Skeletal muscle cell (primary cell): ENCODE results near the gene SHMT2.

ENCODE experiments used
- DNase-seq: peaks from one replicate; pipeline ENCODE4 v3.0.0-alpha.2; 2010; ENCODE audit warnings: low read depth
- H3K4me3 ChIP-seq: 2 replicates; pipeline ENCODE4 v1.5.1; 2011; ENCODE audit warnings: low read depth, mild to moderate bottlenecking, control low read depth, low read length, moderate library complexity

Gene SHMT2

DNA sequence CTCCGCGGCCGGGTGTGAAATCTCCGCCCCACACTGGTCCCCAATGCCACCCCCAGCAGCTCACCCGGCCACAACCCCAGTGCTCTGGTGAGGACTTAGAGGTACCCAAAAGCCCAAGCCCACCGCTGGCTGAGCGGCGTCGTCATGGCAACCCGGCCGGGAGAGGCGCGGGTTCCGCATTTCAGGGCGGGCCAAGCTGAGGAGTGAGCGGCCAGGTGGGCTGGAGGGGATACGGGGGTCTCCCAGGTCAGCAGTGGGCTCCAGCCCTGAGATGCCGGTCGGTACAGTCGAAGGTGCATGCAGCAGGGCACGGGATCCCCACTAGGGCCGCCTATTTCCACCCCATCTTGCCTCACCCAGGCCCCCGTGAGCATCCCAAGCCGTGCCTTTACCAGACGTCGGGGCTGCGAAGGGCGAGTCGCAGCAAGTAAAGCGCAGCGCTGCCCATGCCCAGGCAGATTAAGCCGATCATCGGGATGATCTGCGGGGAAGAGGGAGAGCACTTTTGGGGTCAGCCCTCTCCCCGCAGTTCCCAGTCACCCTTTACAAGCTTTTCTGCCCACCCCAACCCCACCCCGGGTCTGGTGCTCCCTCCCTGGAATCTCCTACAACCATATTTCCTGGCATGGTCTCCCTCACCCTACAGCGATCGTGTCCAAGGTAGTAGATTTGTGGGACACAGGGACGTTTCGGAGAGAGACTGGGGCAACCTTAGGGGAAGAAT, 6.9 kb downstream of the SHMT2 start:
- no peak for DNase-seq
- H3K4me3 ChIP-seq, result peak overlapping the region; percentile 41

DNA sequence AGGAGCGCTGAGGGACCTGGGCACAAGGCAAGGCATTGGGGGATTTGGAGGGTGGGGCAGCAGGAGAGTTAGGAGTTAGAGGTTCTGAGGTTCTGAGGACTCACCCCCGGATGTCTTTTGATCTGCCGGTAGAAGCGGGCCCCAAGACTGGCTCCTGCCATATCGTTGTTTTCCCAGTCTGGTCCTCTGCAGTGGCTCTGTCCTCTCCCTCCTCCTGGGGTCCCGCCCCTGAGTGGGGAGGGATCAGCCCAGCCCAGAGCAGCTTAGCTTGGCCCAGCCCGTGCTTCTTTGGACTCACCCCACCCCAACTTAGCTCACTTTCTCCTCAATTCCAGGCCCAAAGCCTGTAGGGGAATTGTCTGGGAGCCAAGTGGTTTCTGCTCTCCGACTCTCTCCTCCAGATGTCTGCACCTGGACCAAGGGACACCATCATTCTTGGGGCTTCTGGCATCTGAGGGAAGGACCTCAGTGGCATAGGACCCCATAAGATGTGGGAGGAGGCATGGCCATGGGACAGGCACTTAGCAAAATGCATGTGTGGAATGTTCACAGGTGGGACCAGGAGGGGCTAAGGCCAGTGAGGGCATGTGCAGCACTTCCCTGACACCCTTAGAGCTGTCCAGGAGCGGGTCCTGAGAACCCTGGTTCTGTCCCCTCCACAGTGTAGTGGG, 7.5 kb downstream of the SHMT2 start:
- peak overlapping the region; percentile 41 for H3K4me3 ChIP-seq

DNA sequence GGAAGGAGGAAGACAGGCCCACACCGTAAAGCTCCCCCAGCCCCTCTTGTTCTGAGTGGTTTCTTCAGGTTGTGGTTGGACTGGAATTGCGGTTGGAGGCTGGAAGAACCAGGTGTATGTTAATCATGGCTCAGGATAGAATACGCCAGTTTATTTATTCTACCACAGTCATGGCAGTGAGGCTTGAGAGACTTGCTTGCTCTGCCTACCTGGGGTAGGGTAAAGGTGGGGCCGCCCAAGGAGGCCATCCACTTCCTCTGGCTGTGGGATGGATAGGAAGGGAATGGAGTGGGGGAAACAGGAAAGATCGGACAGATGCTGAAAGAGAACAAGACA, 8.1 kb downstream of the SHMT2 start:
- no peak for DNase-seq
- no peak overlapping the region for H3K4me3 ChIP-seq

More for the DNA sequence above, 7.5 kb downstream of the SHMT2 start:
- DNase-seq, result no peak

DNA sequence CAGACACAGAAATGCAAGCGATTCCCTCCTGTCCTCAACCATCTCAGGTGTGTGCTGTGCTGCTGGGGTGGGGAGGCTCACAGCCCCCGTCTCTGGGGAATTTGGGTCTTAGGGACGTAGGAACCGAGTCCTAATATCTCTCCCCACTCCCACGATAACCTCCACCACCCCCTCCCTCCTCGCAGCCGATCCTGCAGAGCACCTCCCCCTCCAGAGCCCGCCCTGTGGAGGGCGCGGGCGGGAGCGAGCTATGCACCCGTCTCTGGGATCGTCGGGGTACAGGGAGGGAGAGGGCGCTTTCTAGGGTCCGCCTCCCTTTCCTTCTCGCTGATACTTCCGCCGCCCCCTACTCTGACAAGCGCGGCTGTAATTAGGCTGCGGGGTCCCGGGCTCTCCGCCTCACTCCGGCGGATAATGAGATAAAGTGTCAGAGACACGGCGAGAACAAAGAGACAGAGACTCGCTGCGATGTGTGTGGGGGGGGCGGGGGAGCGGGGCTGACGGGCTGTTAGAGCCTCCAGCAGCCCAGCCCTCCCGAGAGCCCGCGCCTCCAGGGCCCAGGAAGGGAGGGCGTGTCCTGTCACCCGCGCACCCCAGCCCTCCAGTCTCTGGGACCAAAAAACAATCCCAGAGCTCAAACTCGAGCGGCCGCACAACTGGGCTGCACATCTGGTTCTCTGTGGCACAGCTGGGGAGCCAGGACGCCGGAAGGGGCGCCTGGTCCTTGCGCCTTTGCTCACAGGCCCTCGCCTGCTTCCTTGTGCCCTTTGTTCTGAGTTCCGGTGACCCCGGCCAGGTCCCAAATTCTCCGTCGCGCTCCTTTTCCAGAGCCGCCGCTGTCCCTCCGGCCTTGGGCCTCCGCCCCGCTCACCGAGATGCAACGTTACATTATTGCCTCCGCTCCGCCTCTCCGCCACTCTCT, 8.7 kb downstream of the SHMT2 start:
- peak overlapping the region; percentile 63 for H3K4me3 ChIP-seq
- no peak for DNase-seq

DNA sequence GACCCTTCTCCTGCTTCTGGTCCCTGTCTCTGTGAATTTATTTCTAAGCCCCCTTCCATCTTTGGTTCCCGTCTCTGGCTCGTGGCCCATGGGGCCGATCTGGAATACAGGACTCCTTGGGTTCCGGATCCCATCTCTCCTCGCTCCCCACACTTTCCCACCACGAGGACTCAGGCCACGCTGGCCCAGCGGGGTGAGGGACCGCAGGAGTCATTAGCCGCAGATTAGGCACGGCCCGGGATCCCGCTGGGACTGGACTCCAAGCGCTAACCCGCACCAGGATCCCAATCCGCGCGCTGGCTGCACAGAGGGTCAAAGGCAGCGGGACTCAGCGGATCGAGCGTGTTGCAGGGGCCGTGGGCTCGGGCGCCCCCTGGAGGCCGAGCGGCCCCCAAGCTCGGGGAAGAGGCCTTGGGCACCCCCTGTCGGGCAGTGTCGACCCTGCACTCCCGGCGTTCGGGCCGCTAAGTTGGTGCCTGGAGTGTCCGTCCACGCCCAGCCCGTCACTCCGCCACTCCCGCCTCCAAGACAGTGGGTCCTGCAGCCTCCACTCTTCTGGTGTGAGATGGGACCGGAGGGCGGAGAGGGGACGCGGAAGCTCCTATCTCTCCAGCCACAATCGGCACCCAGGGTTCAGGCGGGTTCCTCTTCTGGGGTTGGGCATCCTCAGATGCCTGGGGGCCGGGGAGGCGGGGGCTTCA, 9.5 kb downstream of the SHMT2 start:
- peak overlapping the region; percentile 63 for H3K4me3 ChIP-seq
- peak; percentile 51 for DNase-seq

GRCh38 chr12:57239587-57240065, 10.1 kb downstream of the SHMT2 start:
- DNase-seq, result no peak

DNA sequence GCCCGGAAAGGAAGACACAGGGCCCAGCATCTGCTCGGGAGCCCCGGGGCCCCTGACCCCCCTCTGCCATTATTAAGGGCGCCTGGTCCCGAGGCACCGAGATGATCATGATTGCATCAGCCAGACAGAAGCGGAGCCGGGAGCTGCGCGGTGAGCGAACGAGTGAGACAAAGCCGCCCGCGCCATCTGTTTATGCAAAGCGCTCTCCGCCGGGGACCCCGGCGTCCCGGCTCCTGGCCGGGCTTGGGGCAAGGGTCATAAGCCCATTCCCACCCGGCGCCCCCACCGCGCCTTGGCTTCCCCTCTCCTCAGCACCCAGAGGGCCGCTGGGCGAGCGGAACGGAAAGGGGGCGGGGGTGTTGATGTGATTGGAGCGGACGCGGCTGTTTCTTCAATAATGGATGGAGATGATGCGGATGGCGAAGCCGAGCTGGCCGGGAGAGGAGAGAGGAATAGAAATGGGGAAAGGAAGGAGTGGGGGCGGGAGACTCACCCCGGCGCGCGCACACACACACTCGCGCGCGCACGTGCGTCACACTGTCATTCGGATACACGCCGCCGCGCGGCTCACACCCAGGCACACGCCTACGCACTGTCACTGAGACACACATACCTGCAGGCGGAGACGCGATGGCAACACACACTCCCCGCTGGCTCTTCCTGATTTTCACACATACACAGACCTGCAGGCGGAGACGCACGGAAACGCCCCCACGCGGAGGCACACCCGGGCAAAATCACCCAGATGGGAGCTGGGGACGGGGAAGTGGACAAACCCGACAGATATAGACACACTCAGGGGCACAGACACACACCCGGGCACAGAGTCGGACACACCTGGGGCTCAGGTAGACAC, 10.8 kb downstream of the SHMT2 start:
- peak overlapping the region; percentile 63 for H3K4me3 ChIP-seq
- no peak for DNase-seq

More at GRCh38 chr12:57239587-57240065, 10.1 kb downstream of the SHMT2 start:
- peak overlapping the region; percentile 63 for H3K4me3 ChIP-seq

GRCh38 chr12:57240926-57241401, 11.5 kb downstream of the SHMT2 start:
- peak overlapping the region; percentile 63 for H3K4me3 ChIP-seq
- DNase-seq, result no peak

- no peak for DNase-seq
- H3K4me3 ChIP-seq, result peak overlapping the region; percentile 63
Measured at GRCh38 chr12:57241402-57242310, 12.1 kb downstream of the SHMT2 start.

DNA sequence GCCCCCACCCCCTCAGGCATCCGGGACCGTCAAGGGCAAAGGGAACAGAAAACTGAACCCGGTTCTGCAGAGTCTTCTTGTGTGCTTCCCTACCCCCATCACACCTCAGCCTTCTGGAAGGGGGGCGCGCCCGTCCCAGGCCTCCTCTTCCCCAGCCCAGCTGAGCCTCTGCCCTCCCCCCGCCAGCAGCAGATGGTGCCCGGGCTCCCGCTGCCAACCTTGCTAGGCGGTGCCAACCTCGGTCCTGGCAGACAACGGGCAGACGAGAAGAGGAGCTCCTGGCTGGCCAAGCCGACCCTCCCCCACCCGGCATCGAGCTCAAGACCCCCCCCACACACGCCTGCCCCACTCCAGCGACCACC, 12.8 kb downstream of the SHMT2 start:
- no peak overlapping the region for H3K4me3 ChIP-seq

DNA sequence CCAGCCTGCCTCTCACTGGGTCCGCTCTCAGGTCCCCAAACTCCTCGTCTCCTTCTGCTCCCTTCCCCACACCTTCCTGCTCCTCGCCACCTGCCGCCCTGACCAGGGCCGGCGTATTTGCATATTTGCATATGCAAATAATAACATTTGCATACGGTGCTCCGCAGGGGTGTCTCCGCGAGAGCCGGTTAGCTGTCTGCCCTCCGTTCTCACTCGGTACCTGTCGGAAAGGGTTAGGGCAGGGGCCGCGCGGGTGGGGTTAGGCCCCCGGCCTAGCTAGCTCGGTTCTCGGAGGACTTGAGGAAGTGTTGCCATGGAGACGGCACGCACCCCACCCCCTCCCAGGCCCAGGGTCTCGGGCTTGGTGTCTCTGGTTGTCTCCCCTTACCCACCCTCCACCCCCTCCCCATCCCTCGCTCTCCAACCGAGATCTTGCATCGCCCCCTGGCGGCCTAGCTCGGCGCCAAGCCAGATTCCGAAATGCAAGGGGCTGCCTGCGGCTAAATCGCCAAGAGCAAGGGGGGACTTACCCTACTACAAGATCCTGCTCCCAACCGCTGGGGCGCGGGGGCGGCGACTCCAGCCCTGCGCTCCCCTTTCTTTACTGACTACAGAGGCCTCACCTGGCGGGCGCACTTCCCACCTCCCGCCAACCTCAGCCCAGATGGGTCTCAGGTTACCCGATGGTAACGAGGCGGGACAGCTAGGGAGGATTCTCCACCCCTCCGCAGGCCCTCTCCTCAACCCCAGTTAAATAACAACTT, 13.4 kb downstream of the SHMT2 start:
- no peak for DNase-seq
- peak overlapping the region; percentile 43 for H3K4me3 ChIP-seq

More for the DNA sequence above, 12.8 kb downstream of the SHMT2 start:
- no peak for DNase-seq

DNA sequence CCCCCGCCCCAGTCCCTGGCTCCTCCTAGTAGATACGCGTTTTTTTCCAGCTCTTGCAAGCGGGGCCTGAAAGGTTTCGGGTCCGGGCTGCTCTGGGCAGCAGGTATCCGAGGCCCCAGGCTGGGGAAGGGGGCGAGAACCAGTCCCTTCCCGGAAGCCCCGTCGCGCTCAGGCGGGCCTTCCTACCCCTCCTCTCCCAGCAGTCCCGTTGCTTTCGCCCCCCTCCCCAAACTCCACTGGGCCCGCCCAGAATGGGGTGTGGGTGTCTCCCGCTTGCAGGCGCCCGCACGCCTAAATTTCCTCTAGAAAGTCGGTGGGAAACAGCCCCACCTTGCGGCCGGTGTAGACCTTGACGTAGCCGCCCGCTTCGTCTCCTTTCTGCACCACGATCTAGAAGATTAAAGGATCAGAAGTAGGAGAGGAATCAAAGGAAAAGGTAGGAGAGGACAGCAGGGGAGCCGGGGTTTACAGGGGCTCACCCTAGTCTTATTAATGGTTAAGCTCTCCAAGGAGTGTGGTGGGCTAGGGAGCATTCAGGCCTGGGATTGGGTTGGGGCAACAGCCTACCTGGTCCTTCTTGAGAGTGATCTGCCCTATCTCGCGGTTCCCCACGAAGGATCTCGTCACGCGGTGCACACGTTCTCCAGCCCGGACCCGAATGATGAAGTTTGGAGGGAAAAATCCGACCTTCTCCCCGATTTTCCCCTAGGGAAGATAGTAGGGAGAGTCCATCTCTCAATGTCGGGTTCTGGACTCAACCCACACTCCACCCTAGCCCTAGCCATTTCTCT, 14.2 kb downstream of the SHMT2 start:
- DNase-seq, result no peak
- peak overlapping the region; percentile 43 for H3K4me3 ChIP-seq

DNA sequence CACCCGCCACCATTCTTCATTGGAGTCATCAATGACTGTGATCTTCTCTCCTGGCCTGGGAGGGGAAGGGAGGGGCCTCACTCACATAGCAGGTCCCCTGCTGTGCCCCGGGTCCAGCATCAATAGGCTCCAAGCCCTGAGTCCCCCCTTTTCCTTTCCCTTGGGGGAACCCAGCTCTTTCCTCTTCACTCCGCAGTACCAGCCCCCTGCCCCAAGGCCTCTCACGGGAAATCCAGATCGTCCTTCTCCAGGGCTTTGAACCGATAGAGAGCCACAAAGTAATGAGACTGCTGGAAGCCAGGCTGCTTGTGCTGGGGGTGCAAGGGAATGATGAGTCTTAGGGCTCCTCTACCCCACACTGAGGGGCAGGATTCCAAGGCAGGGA, 14.8 kb downstream of the SHMT2 start:
- no peak for DNase-seq
- no peak overlapping the region for H3K4me3 ChIP-seq

GRCh38 chr12:57247041-57247440, 17.5 kb downstream of the SHMT2 start:
- no peak overlapping the region for H3K4me3 ChIP-seq
- DNase-seq, result no peak

DNA sequence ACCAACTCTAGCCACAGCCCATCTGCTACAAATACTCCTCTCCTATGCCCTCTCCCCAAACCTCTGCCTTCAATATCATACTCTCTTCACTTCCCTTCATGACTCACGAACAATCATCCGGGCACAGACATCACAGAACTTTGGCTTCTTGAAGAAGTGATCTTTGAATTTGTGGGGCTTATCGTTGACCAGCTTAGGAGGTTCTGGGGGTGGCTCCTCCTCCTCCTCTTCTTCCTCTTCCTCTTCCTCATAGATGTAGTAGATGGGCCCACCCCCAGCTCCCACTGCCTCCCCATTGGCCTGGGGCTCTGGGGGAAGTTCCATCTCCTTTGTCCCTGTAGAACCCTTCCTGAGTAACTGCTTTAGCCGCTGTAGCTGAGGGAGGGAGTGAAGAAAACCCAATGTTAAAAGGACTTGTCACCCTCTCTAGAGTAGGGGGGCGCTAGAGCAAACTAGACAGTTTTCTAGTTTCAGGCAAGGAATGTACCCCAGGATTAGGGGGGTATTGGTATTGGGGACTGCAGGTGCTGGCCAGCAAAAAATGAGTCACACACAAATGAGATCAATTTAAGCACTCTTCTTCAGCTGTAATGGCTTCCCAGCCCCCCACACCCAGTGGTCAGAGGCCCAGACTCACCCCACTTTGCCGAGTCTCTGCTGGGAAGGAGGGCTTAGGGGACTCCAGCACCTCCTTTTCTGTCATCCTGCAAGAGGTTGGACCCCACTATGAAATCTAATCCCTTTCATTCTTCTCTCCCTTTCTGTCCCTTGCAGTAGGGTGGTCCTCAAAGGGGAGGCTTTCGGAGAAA, 19.6 kb downstream of the SHMT2 start:
- no peak for DNase-seq
- peak overlapping the region; percentile 7 for H3K4me3 ChIP-seq
